ENCODE measurements around the gene KCNMB2. TPM values are rescaled to one million over a fixed set of nuclear protein-coding genes. Genes with fewer than 3 reads are reported as not detected.

The KCNMB2 gene
- total RNA-seq, 1 donor: not detected

- no peak for TF ChIP-seq CTCF (IDR thresholded peaks at IDR 0.05; ENCODE audit: insufficient read depth, low read length)
- no peak overlapping the region for H3K4me3 ChIP-seq (ENCODE audit: low read depth, low read length)
- no peak for DNase-seq (ENCODE audit: low read depth)
These were observed 88.9 kb downstream of the KCNMB2 start for GRCh38 chr3:178625053-178625600.

- TF ChIP-seq CTCF (IDR thresholded peaks at IDR 0.05; ENCODE audit: insufficient read depth, low read length): no peak
- DNase-seq (ENCODE audit: low read depth): no peak
- no peak overlapping the region for H3K4me3 ChIP-seq (ENCODE audit: low read depth, low read length)
These were observed 91.8 kb downstream of the KCNMB2 start for GRCh38 chr3:178628037-178628436.

- TF ChIP-seq CTCF (IDR thresholded peaks at IDR 0.05; ENCODE audit: insufficient read depth, low read length): no peak
- H3K4me3 ChIP-seq (ENCODE audit: low read depth, low read length): no peak overlapping the region
- no peak for DNase-seq (ENCODE audit: low read depth)
These were observed 93.4 kb downstream of the KCNMB2 start for GRCh38 chr3:178629430-178630178.

GRCh38 chr3:178631950-178632349, 95.7 kb downstream of the KCNMB2 start:
- no peak for TF ChIP-seq CTCF (IDR thresholded peaks at IDR 0.05; ENCODE audit: insufficient read depth, low read length)
- H3K4me3 ChIP-seq (ENCODE audit: low read depth, low read length): no peak overlapping the region
- DNase-seq (ENCODE audit: low read depth): no peak

- no peak for DNase-seq (ENCODE audit: low read depth)
- no peak overlapping the region for H3K4me3 ChIP-seq (ENCODE audit: low read depth, low read length)
These were observed 98.7 kb downstream of the KCNMB2 start for GRCh38 chr3:178634975-178635374.

GRCh38 chr3:178637802-178638201, 101.6 kb downstream of the KCNMB2 start:
- DNase-seq (ENCODE audit: low read depth): no peak
- TF ChIP-seq CTCF (IDR thresholded peaks at IDR 0.05; ENCODE audit: insufficient read depth, low read length): no peak
- no peak overlapping the region for H3K4me3 ChIP-seq (ENCODE audit: low read depth, low read length)

More at GRCh38 chr3:178634975-178635374, 98.7 kb downstream of the KCNMB2 start:
- TF ChIP-seq CTCF (IDR thresholded peaks at IDR 0.05; ENCODE audit: insufficient read depth, low read length): no peak

Data from fibroblast of the aortic adventitia (primary cell).